Esophagus muscularis mucosa (tissue), 4 donors: ENCODE results near the gene FTH1.

ENCODE experiments used
- CTCF ChIP-seq, 3 experiments: fragments of 200-600 bp in 2 of 3; fragments of 450-650 bp in 1 of 3; sonication (generic) in 2 of 3; IDR thresholded peaks; one replicate each; pipeline ENCODE4 v1.5.1; 2017 to 2019; ENCODE audit warnings: antibody characterized with exemption in 3 of 3, mild to moderate bottlenecking in 2 of 3, moderate library complexity in 1 of 3
- EP300 ChIP-seq: sonication (generic); formaldehyde crosslinking; IDR thresholded peaks from one replicate; pipeline ENCODE4 v1.6.1; 2017; ENCODE audit warnings: antibody characterized with exemption
- POLR2A ChIP-seq: fragments of 450-650 bp; IDR thresholded peaks from one replicate; pipeline ENCODE4 v1.6.1; 2017; ENCODE audit warnings: antibody characterized with exemption, moderate library complexity, mild to moderate bottlenecking, low read depth

GRCh38 chr11:61925736-61926135 is 41.7 kb downstream of the FTH1 start:
- TF ChIP-seq CTCF (IDR thresholded peaks at IDR 0.05): no peak
- TF ChIP-seq POLR2A: no peak
- no peak for TF ChIP-seq EP300
